ENCODE measurements around the gene FAM177A1.

FAM177A1 gene

DNA sequence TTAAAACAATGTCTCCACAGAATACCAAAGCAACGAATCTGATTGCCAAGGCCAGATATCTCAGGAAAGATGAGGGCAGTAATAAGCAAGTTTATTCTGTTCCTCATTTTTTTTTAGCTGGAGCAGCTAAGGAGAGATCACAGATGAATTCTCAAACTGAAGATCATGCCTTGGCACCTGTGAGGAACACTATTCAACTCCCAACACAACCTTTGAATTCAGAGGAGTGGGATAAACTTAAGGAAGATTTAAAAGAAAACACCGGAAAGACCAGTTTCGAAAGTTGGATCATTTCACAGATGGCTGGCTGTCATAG lies 77.3 kb downstream of the FAM177A1 start:
- DNase-seq (ENCODE audit: low read depth in 3 of 3) = no peak

DNA sequence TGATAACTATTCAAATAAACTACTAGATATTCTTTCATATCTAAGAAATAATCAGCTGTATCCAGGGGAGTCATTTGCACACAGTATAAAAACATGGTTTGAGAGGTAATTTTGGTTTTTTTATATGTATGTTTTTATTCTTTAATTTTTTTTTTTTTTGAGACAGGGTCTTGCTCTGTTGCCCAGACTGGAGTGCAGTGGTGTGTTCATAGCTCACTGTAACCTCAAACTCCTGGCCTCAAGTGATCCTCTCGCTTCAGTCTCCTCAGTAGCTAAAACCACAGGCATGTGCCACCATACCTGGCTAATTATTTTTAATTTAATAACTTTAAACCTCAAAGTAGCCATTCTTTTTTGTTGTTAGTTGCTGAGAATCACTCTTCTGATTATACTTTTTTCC lies 78.1 kb downstream of the FAM177A1 start:
- DNase-seq (ENCODE audit: low read depth in 3 of 3) = no peak

All from stimulated activated CD4-positive, alpha-beta T cell treated with anti-CD3 and anti-CD28 coated beads, TNF-alpha, amount 100 ng/mL, for 24 hours (primary cell).